ENCODE results near the gene S100B.
"Not testable (repeated sequence)": the region's sequence is repeated elsewhere in the genome, so short reads cannot be mapped to it uniquely, and the experiment has no call there.

The S100B gene

GRCh38 chr21:46598581-46599572, 6.0 kb downstream of the S100B start:
- DNase-seq, result no peak

- DNase-seq, result no peak
Measured at GRCh38 chr21:46597896-46598343, 7.0 kb downstream of the S100B start.

GRCh38 chr21:46597031-46597430, 7.9 kb downstream of the S100B start:
- DNase-seq, result no peak

- DNase-seq, result no peak
Measured at GRCh38 chr21:46596201-46596600, 8.7 kb downstream of the S100B start.

- no peak for DNase-seq
Measured at GRCh38 chr21:46594276-46594675, 10.6 kb downstream of the S100B start.

- no peak for DNase-seq
Measured at GRCh38 chr21:46585191-46585953, 19.5 kb downstream of the S100B start.

- DNase-seq, result no peak
Measured at GRCh38 chr21:46581780-46582307, 23.0 kb downstream of the S100B start.

- DNase-seq, result not testable (repeated sequence)
Measured at GRCh38 chr21:46579394-46579793, 25.5 kb downstream of the S100B start.

- not testable (repeated sequence) for DNase-seq
Measured at GRCh38 chr21:46577786-46578185, 27.1 kb downstream of the S100B start.

GRCh38 chr21:46572850-46573249, 32.0 kb downstream of the S100B start:
- no peak for DNase-seq

GRCh38 chr21:46570631-46571030, 34.3 kb downstream of the S100B start:
- DNase-seq, result no peak

GRCh38 chr21:46570119-46570518, 34.8 kb downstream of the S100B start:
- no peak for DNase-seq

GRCh38 chr21:46569081-46569480, 35.8 kb downstream of the S100B start:
- no peak for DNase-seq

- no peak for DNase-seq
Measured at GRCh38 chr21:46568562-46568961, 36.3 kb downstream of the S100B start.

GRCh38 chr21:46567348-46567747, 37.5 kb downstream of the S100B start:
- no peak for DNase-seq

- DNase-seq, result no peak
Measured at GRCh38 chr21:46564391-46564790, 40.5 kb downstream of the S100B start.

GRCh38 chr21:46562964-46563607, 41.8 kb downstream of the S100B start:
- DNase-seq, result no peak

- no peak for DNase-seq
Measured at GRCh38 chr21:46562472-46562871, 42.4 kb downstream of the S100B start.

GRCh38 chr21:46561445-46562090, 43.3 kb downstream of the S100B start:
- no peak for DNase-seq

GRCh38 chr21:46560568-46561444, 44.1 kb downstream of the S100B start:
- DNase-seq, result no peak

- DNase-seq, result peak; percentile 33
Measured at GRCh38 chr21:46559291-46559983, 45.4 kb downstream of the S100B start.
